ENCODE data around the gene RPTOR.

The RPTOR gene

DNA sequence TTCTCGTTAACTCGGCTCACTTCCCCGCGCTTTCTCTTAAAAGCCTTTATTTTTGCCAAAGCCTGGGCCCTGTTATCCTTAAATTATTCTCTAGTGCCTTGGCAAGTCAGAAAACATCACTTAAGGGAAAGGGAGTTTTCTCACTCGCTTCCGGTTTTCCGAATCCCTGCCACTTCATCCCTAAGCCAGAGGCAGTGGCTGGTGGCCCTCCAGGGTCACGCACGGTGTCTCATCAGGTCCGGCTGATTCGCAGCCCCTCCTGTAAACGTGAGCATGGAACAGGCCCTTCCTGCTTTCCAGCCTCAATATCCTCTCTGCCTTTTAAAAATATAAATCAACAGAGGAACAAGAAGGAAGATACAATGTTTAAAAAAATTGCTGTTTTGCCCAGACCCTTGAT is 304.5 kb downstream of the RPTOR start:
- Histone ChIP-seq H3K9me3 (ENCODE audit: control insufficient read depth in 1 of 2, low read length in 2 of 2) (no peaks in the 10 kb centered on the region), H3K27me3 (ENCODE audit: control insufficient read depth in 1 of 2, insufficient read depth in 2 of 2, low read length in 2 of 2) (no peaks in the 10 kb centered on the region), H3K4me3 (ENCODE audit: low read depth in 1 of 2, low read length in 2 of 2) (no peak overlapping the region), H3K36me3 (ENCODE audit: control insufficient read depth in 1 of 2, insufficient read depth in 2 of 2, low read length in 2 of 2) (peaks cover 0 to 14% of the 10 kb centered on the region in 2 donors), H3K4me1 (ENCODE audit: control insufficient read depth in 1 of 2, insufficient read depth in 2 of 2, low read length in 2 of 2) (peaks cover 17 to 21% of the 10 kb centered on the region in 2 donors), H3K9ac (ENCODE audit: low read depth in 1 of 2, low read length in 2 of 2) (no peak overlapping the region), H3K27ac (ENCODE audit: low read depth, low read length) (no peak overlapping the region)

DNA sequence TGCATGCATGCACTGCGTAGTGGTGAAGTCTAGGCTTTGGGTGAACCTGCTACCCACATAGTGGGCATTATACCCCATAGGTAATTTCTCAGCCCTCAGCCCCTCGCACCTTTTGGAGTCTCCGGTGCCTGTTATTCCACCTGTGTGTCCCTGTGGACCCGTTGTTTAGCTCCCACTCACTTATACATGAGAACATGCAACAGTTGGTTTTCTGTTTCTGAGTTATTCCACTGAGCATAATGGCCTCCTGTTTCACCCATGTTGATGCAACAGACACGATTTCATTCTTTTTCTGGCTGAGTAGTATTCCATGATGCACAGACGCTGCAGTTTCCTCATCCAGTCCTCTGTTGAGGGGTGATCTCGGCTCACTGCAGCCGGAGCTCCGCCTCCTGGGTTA is 305.5 kb downstream of the RPTOR start:
- H3K4me3 ChIP-seq (ENCODE audit: low read depth in 1 of 2, low read length in 2 of 2), result no peak overlapping the region
- H3K4me1 ChIP-seq (ENCODE audit: control insufficient read depth in 1 of 2, insufficient read depth in 2 of 2, low read length in 2 of 2), result peaks cover 17 to 21% of the 10 kb centered on the region in 2 donors
- no peaks in the 10 kb centered on the region for H3K9me3 ChIP-seq (ENCODE audit: control insufficient read depth in 1 of 2, low read length in 2 of 2)
- H3K27me3 ChIP-seq (ENCODE audit: control insufficient read depth in 1 of 2, insufficient read depth in 2 of 2, low read length in 2 of 2), result no peaks in the 10 kb centered on the region
- H3K36me3 ChIP-seq (ENCODE audit: control insufficient read depth in 1 of 2, insufficient read depth in 2 of 2, low read length in 2 of 2), result peaks cover 0 to 14% of the 10 kb centered on the region in 2 donors
- H3K9ac ChIP-seq (ENCODE audit: low read depth in 1 of 2, low read length in 2 of 2), result no peak overlapping the region
- H3K27ac ChIP-seq (ENCODE audit: low read depth, low read length), result no peak overlapping the region

DNA sequence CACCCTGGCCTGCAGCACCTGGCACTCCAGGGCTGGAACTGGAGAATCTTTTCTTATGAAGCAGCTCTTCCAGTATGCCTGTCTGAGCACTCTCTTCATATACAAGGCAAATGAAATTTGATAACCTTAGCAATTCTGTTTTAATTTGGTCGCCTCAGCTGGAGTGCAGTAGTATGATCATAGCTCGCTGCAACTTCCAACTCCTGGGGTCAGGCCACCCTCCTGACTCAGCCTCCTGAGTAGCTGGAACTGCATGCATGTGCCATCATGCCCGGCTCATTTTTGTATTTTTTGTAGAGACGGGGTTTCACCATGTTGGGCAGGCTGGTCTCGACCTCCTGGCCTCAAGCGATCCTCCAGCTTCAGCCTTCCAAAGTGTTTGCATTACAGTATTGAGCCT is 306.2 kb downstream of the RPTOR start:
- Histone ChIP-seq H3K4me1 (ENCODE audit: control insufficient read depth in 1 of 2, insufficient read depth in 2 of 2, low read length in 2 of 2) (peaks cover 17 to 21% of the 10 kb centered on the region in 2 donors), H3K9ac (ENCODE audit: low read depth in 1 of 2, low read length in 2 of 2) (no peak overlapping the region), H3K27ac (ENCODE audit: low read depth, low read length) (no peak overlapping the region), H3K36me3 (ENCODE audit: control insufficient read depth in 1 of 2, insufficient read depth in 2 of 2, low read length in 2 of 2) (peaks cover 0 to 20% of the 10 kb centered on the region in 2 donors), H3K9me3 (ENCODE audit: control insufficient read depth in 1 of 2, low read length in 2 of 2) (no peaks in the 10 kb centered on the region), H3K4me3 (ENCODE audit: low read depth in 1 of 2, low read length in 2 of 2) (no peak overlapping the region), H3K27me3 (ENCODE audit: control insufficient read depth in 1 of 2, insufficient read depth in 2 of 2, low read length in 2 of 2) (no peaks in the 10 kb centered on the region)

DNA sequence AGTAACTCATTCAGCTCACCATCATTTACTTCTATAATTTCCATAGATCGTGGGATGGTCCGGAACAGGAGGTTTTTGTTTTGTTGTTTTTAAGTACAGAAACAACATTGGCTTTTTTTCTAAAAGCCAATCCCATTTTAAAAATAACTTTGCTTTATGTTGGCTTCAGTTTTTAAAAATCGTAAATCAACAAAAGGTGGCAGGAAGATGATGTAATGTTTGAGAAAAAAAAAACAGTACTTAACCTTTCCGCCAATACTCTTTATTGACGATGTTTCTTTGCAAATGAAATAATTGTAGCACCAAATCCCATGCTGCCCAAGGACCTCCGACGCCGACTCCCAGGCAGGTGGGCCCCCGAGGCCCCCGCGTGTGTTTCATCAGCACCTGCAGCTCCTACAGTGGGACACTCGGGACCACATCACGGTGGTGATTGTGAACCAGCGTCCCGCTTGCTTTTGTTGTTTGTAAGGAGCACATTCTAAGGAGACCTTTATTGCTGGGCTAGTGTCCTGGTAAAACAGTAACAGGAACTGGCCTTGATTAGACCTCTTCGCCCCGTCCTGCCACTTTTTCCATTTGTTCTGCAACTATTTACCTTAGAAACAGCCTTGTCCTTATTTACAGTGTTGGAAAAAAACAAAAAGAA is 306.8 kb downstream of the RPTOR start:
- H3K4me3 ChIP-seq (ENCODE audit: low read depth in 1 of 2, low read length in 2 of 2), result no peak overlapping the region
- H3K9ac ChIP-seq (ENCODE audit: low read depth in 1 of 2, low read length in 2 of 2), result no peak overlapping the region
- peaks cover 17 to 21% of the 10 kb centered on the region in 2 donors for H3K4me1 ChIP-seq (ENCODE audit: control insufficient read depth in 1 of 2, insufficient read depth in 2 of 2, low read length in 2 of 2)
- H3K27ac ChIP-seq (ENCODE audit: low read depth, low read length), result no peak overlapping the region
- H3K27me3 ChIP-seq (ENCODE audit: control insufficient read depth in 1 of 2, insufficient read depth in 2 of 2, low read length in 2 of 2), result no peaks in the 10 kb centered on the region
- H3K9me3 ChIP-seq (ENCODE audit: control insufficient read depth in 1 of 2, low read length in 2 of 2), result no peaks in the 10 kb centered on the region
- H3K36me3 ChIP-seq (ENCODE audit: control insufficient read depth in 1 of 2, insufficient read depth in 2 of 2, low read length in 2 of 2), result peaks cover 0 to 23% of the 10 kb centered on the region in 2 donors

DNA sequence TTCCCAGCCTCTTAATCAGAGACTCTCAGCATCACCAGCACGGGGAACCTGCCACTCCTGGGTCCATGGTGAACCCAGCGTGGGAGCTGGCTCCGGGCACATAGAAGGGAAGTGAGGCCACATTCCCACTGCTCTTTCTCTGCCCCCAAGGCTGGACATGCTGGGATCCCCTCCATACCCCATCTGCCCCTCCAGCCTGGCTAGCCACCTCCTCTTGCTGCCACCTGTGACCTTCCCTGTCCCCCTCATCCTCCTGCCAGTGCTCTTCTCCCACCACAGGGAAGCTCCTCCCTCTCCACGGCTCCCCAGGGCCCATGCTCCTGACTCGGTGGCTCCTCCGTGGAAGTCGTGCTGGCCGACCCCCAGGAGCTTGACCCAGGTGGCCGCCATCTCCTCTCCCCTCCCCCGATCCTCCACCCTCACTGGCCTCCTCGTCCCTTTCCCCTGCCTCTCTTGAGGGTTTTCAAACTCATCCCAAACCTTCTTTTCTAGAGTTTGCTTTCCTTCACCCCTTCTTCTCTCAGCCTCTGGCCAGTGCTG is 307.9 kb downstream of the RPTOR start:
- H3K27ac ChIP-seq (ENCODE audit: low read depth, low read length), result no peak overlapping the region
- peaks cover 0 to 23% of the 10 kb centered on the region in 2 donors for H3K36me3 ChIP-seq (ENCODE audit: control insufficient read depth in 1 of 2, insufficient read depth in 2 of 2, low read length in 2 of 2)
- no peak overlapping the region for H3K9ac ChIP-seq (ENCODE audit: low read depth in 1 of 2, low read length in 2 of 2)

DNA sequence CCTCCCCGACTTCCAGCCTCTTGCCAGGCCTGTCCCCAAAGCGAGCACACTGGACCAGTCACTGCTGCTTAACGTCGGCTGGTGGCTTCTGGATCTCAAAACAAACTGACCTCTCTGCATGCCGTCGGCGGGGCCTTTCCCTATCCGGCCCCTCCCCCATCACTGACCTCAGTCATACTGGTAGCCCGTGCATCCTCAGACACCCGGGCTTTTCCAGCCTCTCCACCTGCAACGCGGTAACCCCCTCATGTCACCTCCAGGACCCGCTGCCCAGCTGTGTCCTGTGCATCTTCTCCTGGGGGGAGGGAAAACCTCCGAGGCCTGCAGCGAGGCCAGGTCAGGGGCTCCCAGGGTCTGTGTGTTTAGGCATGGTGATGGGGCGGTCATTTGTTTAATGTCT is 308.4 kb downstream of the RPTOR start:
- H3K4me3 ChIP-seq (ENCODE audit: low read depth in 1 of 2, low read length in 2 of 2), result no peak overlapping the region
- H3K27me3 ChIP-seq (ENCODE audit: control insufficient read depth in 1 of 2, insufficient read depth in 2 of 2, low read length in 2 of 2), result no peaks in the 10 kb centered on the region
- H3K36me3 ChIP-seq (ENCODE audit: control insufficient read depth in 1 of 2, insufficient read depth in 2 of 2, low read length in 2 of 2), result peaks cover 0 to 23% of the 10 kb centered on the region in 2 donors
- no peaks in the 10 kb centered on the region for H3K9me3 ChIP-seq (ENCODE audit: control insufficient read depth in 1 of 2, low read length in 2 of 2)
- H3K9ac ChIP-seq (ENCODE audit: low read depth in 1 of 2, low read length in 2 of 2), result no peak overlapping the region
- H3K27ac ChIP-seq (ENCODE audit: low read depth, low read length), result no peak overlapping the region
- peaks cover under 1 to 6% of the 10 kb centered on the region in 2 donors for H3K4me1 ChIP-seq (ENCODE audit: control insufficient read depth in 1 of 2, insufficient read depth in 2 of 2, low read length in 2 of 2)

More for the DNA sequence above, 307.9 kb downstream of the RPTOR start:
- H3K9me3 ChIP-seq (ENCODE audit: control insufficient read depth in 1 of 2, low read length in 2 of 2), result no peaks in the 10 kb centered on the region
- H3K4me3 ChIP-seq (ENCODE audit: low read depth in 1 of 2, low read length in 2 of 2), result no peak overlapping the region
- H3K4me1 ChIP-seq (ENCODE audit: control insufficient read depth in 1 of 2, insufficient read depth in 2 of 2, low read length in 2 of 2), result peaks cover 6 to 12% of the 10 kb centered on the region in 2 donors
- H3K27me3 ChIP-seq (ENCODE audit: control insufficient read depth in 1 of 2, insufficient read depth in 2 of 2, low read length in 2 of 2), result no peaks in the 10 kb centered on the region

DNA sequence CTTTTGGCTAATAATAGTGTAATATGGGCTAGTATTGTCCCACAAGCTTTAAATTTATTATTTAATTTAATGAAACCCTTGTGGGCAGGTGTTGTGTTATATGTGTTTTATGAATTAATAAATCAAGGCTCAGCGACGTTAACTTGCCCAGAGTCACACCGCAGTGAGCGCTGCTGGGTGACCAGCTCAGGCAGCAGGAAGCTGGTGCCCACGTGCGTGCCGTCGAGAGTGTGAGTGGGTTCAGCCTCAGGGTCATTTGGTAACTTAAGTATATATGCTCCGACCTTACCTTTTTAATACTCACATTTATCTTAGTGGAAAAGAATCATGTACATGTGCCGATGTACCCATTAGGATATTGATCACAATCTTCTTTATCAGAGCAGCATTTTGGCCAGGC is 309.6 kb downstream of the RPTOR start:
- Histone ChIP-seq H3K9ac (ENCODE audit: low read depth in 1 of 2, low read length in 2 of 2) (no peak overlapping the region), H3K9me3 (ENCODE audit: control insufficient read depth in 1 of 2, low read length in 2 of 2) (no peaks in the 10 kb centered on the region), H3K4me3 (ENCODE audit: low read depth in 1 of 2, low read length in 2 of 2) (no peak overlapping the region), H3K4me1 (ENCODE audit: control insufficient read depth in 1 of 2, insufficient read depth in 2 of 2, low read length in 2 of 2) (peaks cover 3% of the 10 kb centered on the region in 2 donors), H3K36me3 (ENCODE audit: control insufficient read depth in 1 of 2, insufficient read depth in 2 of 2, low read length in 2 of 2) (peaks cover 0 to 19% of the 10 kb centered on the region in 2 donors), H3K27ac (ENCODE audit: low read depth, low read length) (no peak overlapping the region), H3K27me3 (ENCODE audit: control insufficient read depth in 1 of 2, insufficient read depth in 2 of 2, low read length in 2 of 2) (no peaks in the 10 kb centered on the region)

DNA sequence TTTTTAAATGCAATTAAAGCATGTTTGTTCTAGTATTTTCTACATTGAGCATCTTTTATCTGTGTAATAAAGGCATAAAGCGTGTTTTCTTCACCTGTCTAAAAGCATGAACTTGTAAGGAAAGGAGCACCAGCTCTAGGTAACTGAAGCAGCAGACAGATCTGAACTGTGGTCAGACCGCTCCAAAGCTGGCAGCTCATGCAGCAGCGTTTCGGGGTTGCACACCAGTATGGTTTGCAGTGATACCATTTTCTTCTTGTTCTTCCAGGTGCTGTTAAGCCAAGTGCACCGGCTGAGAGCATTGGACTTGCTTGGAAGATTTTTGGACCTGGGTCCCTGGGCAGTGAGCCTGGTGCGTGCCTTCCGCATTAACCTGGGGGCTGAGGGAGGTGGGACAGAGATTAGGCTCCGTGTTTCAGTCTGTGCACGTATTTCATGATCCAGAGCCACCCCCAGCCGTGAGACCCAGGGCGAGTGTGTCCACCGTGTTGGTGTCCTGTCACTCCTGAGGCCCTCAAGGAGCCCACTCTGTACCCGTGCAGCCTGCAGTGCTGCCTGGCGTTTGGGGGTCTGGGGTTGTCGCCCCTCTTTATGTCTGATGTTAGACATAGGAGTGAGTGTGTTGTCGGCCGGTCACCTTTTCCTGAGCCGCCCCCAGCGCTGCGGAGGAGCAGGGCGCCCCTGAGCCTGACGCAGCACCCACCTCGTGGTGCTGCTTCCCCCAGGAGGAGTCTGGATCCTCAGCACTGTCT is 310.7 kb downstream of the RPTOR start:
- Histone ChIP-seq H3K36me3 (ENCODE audit: control insufficient read depth in 1 of 2, insufficient read depth in 2 of 2, low read length in 2 of 2) (peaks cover 0 to 19% of the 10 kb centered on the region in 2 donors), H3K9me3 (ENCODE audit: control insufficient read depth in 1 of 2, low read length in 2 of 2) (no peaks in the 10 kb centered on the region), H3K4me3 (ENCODE audit: low read depth in 1 of 2, low read length in 2 of 2) (no peak overlapping the region), H3K4me1 (ENCODE audit: control insufficient read depth in 1 of 2, insufficient read depth in 2 of 2, low read length in 2 of 2) (peaks cover 5 to 7% of the 10 kb centered on the region in 2 donors), H3K9ac (ENCODE audit: low read depth in 1 of 2, low read length in 2 of 2) (no peak overlapping the region), H3K27ac (ENCODE audit: low read depth, low read length) (no peak overlapping the region), H3K27me3 (ENCODE audit: control insufficient read depth in 1 of 2, insufficient read depth in 2 of 2, low read length in 2 of 2) (no peaks in the 10 kb centered on the region)

DNA sequence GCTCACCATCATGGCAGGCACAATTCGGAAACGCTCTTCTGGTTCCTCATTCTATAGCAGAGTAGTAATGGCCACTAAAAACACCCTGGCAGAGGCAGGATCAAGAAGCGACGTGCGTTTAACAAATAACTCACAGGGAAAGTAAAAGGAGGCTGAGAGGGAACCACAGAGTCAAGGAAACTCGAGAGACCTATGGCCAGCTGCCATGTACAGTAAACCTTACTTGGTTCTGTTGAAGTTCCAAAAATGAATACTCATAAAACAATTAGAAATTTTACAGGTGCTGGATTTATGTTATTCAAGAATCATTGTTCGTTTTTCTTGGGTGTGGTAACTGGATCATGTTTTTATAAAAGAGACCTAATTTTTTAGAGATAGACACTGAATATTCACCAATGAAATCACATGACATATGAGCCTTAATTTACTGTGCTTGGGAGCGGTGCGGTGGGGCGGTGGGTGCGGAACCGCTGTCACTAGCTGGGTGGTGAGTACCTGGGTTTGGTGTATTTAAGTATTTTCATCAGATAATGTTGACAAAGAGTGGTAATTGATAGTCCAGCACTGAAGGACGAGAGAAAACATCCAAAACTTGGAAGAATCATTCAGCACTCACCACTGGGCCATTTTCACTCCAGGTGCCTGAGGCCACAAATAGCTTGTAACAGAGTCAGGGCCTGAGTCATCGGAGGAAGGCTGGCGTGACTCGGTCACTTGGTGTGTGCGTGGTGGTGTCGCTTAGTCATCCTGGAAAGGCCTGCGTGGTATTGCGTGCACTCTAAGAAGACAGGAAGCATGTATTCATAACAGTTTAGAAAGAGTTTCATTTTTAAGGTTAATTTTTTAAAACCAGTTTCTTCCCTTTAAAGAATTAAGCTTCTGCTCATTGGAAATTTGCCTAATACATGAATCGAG is 311.6 kb downstream of the RPTOR start:
- no peaks in the 10 kb centered on the region for H3K27me3 ChIP-seq (ENCODE audit: control insufficient read depth in 1 of 2, insufficient read depth in 2 of 2, low read length in 2 of 2)
- no peak overlapping the region for H3K4me3 ChIP-seq (ENCODE audit: low read depth in 1 of 2, low read length in 2 of 2)
- H3K27ac ChIP-seq (ENCODE audit: low read depth, low read length), result no peak overlapping the region
- peaks cover 7 to 10% of the 10 kb centered on the region in 2 donors for H3K4me1 ChIP-seq (ENCODE audit: control insufficient read depth in 1 of 2, insufficient read depth in 2 of 2, low read length in 2 of 2)
- H3K9ac ChIP-seq (ENCODE audit: low read depth in 1 of 2, low read length in 2 of 2), result no peak overlapping the region
- H3K9me3 ChIP-seq (ENCODE audit: control insufficient read depth in 1 of 2, low read length in 2 of 2), result no peaks in the 10 kb centered on the region
- H3K36me3 ChIP-seq (ENCODE audit: control insufficient read depth in 1 of 2, insufficient read depth in 2 of 2, low read length in 2 of 2), result peaks cover 0 to 19% of the 10 kb centered on the region in 2 donors
